Neural progenitor cell (in vitro differentiated cells): Measurements from ENCODE around the gene RACGAP1.

Experiments used
- EZH2 ChIP-seq: fragments of 200-600 bp; sonication (generic); IDR thresholded peaks from 2 replicates; pipeline ENCODE4 v1.6.1; 2017; ENCODE audit warnings: antibody characterized with exemption, mild to moderate bottlenecking, moderate library complexity
- EZH2phosphoT487 ChIP-seq: fragments of 200-600 bp; sonication (generic); IDR thresholded peaks from 2 replicates; pipeline ENCODE4 v1.6.1; 2017; ENCODE audit warnings: antibody characterized with exemption
- TF ChIP-seq, protein P1 (sequence below): fragments of 200-600 bp; sonication (generic); IDR thresholded peaks from 2 replicates; pipeline ENCODE4 v1.5.1; 2017; ENCODE audit warnings: antibody characterized with exemption, mild to moderate bottlenecking

DNA sequence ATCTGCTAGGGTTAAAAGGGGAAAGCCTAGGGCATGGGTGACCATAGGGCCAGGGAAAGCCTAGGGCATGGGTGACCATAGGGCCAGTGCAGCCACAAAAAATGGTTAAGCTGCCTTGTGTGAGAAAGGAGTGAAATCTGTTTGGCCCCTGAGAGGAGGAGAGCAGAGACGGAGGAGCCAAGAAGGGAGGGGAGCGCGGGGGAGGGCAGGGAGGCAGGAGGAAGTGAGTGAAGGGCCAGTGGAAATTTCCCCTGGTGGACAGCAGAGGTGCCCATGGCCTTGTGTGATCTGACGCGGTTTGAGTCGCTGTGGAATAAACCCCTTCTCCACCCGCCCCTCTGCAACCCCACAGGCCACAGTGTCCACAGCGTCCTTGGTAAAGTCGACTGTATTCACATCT lies 53.2 kb downstream of the RACGAP1 start:
- TF ChIP-seq, protein P1, sequence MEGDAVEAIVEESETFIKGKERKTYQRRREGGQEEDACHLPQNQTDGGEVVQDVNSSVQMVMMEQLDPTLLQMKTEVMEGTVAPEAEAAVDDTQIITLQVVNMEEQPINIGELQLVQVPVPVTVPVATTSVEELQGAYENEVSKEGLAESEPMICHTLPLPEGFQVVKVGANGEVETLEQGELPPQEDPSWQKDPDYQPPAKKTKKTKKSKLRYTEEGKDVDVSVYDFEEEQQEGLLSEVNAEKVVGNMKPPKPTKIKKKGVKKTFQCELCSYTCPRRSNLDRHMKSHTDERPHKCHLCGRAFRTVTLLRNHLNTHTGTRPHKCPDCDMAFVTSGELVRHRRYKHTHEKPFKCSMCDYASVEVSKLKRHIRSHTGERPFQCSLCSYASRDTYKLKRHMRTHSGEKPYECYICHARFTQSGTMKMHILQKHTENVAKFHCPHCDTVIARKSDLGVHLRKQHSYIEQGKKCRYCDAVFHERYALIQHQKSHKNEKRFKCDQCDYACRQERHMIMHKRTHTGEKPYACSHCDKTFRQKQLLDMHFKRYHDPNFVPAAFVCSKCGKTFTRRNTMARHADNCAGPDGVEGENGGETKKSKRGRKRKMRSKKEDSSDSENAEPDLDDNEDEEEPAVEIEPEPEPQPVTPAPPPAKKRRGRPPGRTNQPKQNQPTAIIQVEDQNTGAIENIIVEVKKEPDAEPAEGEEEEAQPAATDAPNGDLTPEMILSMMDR = no peak
- TF ChIP-seq EZH2 (no peak), EZH2phosphoT487 (no peak)
